HG02571 (cell line): ENCODE measurements around the gene GCK.
"Not testable (repeated sequence)": the region's sequence is repeated elsewhere in the genome, so short reads cannot be mapped to it uniquely, and the experiment has no call there.

Experiments
- ATAC-seq: cut with Tn5 transposase; IDR thresholded peaks from one replicate; pipeline ENCODE4 v1.9.1; 2021; ENCODE audit warnings: mild to moderate bottlenecking, moderate library complexity; ENCODE audit not compliant: unreplicated experiment

Gene GCK

GRCh38 chr7:44184206-44184872 is 4.9 kb downstream of the GCK start:
- ATAC-seq = no peak

- no peak for ATAC-seq
Observed at GRCh38 chr7:44183386-44183785, 5.9 kb downstream of the GCK start.

GRCh38 chr7:44182827-44183226 is 6.4 kb downstream of the GCK start:
- ATAC-seq = no peak

- ATAC-seq = no peak
Observed at GRCh38 chr7:44180631-44181030, 8.6 kb downstream of the GCK start.

GRCh38 chr7:44177570-44178131 is 11.6 kb downstream of the GCK start:
- no peak for ATAC-seq

GRCh38 chr7:44176486-44176885 is 12.8 kb downstream of the GCK start:
- no peak for ATAC-seq

- no peak for ATAC-seq
Observed at GRCh38 chr7:44175730-44176129, 13.5 kb downstream of the GCK start.

- ATAC-seq = not testable (repeated sequence)
Observed at GRCh38 chr7:44174694-44174948, 14.6 kb downstream of the GCK start.

- ATAC-seq = no peak
Observed at GRCh38 chr7:44173911-44174693, 15.1 kb downstream of the GCK start.

GRCh38 chr7:44172803-44173424 is 16.3 kb downstream of the GCK start:
- ATAC-seq = no peak

GRCh38 chr7:44172352-44172751 is 16.9 kb downstream of the GCK start:
- ATAC-seq = no peak

GRCh38 chr7:44171901-44172300 is 17.3 kb downstream of the GCK start:
- ATAC-seq = not testable (repeated sequence)

- no peak for ATAC-seq
Observed at GRCh38 chr7:44167920-44168319, 21.3 kb downstream of the GCK start.

GRCh38 chr7:44163591-44163990 is 25.6 kb downstream of the GCK start:
- ATAC-seq = no peak

GRCh38 chr7:44162785-44163395 is 26.3 kb downstream of the GCK start:
- ATAC-seq = no peak

- ATAC-seq = no peak
Observed at GRCh38 chr7:44162179-44162578, 27.1 kb downstream of the GCK start.

- ATAC-seq = no peak
Observed at GRCh38 chr7:44161371-44161770, 27.9 kb downstream of the GCK start.

GRCh38 chr7:44159824-44160630 is 29.2 kb downstream of the GCK start:
- no peak for ATAC-seq

- ATAC-seq = no peak
Observed at GRCh38 chr7:44158873-44159631, 30.2 kb downstream of the GCK start.
